GM18517 (cell line): Measurements from ENCODE around the gene CELF5.
"Not testable (repeated sequence)": the region's sequence is repeated elsewhere in the genome, so short reads cannot be mapped to it uniquely, and the experiment has no call there.

Experiments used
- ATAC-seq: cut with Tn5 transposase; IDR thresholded peaks from one replicate; pipeline ENCODE4 v1.9.1; 2021; ENCODE audit warnings: mild to moderate bottlenecking, moderate library complexity; ENCODE audit not compliant: unreplicated experiment

Gene CELF5

DNA sequence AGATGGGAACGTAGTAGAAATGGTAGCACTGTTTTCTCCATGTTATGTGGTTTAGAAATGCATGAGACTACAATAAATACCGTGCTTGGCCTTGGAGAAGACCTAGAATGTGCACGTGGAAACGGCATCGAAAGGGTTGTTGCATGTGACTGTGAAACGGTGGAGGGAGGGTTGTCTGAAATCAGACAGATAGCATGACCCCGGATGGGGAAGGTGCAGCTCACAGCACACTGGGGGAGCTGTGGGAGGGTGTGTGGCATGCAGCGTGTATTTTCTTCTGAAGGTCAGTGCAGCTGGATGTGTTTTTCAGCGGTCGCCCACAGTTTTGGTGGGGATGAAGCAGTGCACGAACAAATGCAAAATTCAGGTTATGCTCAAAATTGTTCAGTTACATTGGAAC lies 63.4 kb downstream of the CELF5 start:
- ATAC-seq, result no peak

DNA sequence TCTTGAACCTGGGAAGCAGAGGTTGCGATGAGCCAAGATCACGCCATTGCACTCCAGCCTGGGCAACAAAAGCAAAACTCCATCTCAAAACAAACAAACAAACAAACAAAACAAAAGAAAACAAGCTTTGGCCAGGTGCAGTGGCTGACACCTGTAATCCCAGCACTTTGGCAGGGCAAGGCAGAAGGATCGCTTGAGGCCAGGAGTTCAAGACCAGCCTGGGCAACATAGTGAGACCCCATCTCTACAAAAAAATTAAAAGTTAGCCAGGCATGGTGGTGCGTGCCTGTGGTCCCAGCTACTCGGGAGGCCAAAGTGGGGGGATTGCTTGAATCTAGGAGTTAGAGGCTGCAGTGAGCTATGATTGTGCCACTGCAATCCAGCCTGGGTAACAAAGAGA lies 64.0 kb downstream of the CELF5 start:
- not testable (repeated sequence) for ATAC-seq

DNA sequence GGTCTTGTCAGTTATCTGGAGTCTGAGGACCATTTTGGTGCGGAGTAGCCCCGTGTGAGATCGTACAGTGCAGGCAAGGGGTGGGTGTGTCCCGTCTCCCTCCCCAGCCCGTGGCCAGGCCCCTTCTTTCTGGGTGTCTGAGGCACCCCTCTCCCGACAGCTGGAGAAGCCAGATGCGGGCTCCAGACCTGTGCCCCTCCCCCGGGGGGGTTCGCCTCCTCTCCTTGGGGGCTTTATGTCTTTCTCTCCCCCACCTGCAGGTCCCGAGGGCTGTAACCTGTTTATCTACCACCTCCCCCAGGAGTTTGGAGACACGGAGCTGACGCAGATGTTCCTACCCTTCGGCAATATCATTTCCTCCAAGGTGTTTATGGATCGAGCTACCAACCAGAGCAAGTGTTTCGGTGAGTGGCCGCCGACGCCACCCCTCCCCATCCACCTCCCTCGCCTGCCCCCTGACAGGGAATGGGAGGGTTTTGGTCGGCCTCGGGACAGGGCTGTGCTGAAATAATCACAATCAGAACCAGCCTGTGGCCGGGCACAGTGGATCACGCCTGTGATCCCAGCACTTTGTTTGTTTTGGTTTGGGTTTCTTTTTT lies 65.6 kb downstream of the CELF5 start:
- ATAC-seq, result no peak

DNA sequence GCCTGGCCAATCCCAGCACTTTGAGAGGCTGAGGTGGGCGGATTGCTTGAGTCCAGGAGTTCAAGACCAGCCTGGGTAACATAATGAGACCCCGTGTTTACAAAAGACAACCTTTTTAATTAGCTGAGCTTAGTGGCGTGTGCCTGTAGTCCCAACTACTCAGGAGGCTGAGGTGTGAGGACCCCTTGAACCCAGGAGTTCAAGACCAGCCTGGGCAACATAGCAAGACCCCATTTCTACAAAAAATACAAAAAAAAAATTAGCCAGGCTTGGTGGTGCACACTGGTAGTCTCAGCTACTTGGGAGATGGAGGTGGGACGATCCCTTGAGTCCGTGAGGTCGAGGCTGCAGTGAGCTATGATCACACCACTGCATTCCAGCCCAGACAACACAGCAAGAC lies 66.4 kb downstream of the CELF5 start:
- not testable (repeated sequence) for ATAC-seq

DNA sequence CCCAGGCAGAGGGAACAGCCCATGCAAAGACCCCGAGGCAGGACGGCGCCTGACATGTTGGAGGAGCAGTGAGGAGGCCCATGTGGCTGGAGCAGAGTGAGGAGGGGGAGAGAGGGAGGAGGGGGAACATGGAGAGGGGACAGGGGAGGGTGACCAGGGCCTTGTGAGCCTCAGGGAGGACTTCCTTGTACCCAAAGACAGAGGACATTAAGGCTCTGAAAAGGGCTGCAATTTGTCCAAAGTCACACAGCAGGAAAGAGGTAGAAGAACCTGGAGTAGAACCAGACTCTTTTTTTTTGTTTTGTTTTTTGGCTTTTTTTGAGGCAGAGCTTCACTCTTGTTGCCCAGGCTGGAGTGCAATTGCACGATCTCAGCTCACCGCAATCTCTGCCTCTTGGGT lies 67.2 kb downstream of the CELF5 start:
- ATAC-seq, result no peak

DNA sequence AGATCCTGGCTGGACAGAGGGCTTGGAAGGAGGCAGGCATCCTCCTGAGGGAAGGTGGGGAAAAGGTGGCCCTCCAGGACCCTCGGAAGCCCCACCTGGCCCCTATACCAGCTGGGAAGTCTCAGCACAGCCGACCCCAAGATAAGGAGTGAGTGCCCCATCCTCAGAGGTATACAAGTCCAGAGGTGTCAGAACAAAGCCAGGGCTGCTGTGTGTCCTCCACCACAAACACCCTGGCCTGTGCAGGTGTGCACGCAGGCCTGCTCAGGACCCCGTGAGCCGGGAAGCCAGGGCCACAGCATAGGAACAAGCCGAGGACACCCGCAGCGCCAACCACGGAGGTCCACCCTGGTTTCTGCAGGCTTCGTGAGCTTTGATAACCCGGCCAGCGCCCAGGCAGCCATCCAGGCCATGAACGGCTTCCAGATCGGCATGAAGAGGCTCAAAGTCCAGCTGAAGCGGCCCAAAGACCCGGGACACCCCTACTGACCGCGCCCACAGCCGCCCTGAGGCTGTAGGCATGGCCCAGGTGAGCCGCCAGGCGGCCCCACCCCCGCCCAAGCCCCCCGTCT lies 68.6 kb downstream of the CELF5 start:
- ATAC-seq, result no peak

DNA sequence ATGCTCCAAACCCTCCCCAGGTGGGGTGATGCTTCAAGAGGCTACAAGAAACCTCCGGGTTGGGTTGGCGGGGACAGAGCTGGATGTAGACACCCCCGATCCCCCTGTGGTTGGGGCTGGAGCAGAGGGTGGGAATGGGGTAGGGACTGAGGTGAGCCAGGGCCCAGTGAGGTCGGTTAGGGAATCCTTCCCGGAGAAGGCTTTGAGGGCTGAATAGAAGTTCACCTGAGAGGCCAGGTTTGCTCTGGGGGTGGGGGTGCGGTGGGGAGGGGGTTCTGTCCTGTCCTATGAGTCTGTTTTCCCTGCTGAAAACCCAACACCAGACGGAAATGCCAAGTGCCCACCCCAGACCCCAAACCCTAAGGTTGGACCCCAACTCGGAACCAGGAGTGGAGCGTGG lies 69.1 kb downstream of the CELF5 start:
- ATAC-seq, result no peak

DNA sequence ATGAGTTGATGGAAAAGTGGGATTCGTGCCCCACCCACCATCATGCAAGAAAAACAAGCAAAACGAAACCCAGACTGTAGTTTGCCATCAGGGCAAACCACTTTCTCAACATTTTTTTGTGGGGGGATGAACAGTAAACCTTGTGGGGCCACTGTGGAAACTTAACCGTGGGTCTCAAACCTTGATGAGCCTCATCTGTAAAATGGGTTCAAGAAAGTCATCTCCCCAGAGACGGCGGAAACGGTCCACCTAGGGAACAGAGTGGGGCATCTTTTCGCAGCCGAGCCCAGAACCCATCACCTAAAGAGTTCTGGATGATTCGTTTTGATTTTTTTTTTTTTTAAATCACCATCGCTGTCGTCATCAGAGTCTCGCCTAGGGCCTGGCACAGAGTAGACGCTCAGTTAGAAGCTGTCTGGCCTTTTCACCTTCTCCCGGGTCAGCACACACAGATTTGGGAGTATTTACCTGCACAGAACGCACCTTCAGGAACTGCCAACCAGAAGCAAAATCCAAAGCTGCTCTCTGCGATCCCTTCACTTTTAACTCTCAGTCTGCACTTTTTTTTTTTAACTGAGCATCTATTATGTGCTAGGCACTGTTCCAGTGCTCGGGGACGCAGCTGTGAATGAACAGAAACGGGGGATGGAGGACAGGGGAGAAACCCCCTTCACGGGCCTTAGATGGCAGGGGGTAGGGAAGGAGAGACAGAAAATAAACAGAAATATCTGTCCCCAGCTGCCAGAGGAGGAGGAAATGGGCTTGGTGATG lies 69.8 kb downstream of the CELF5 start:
- no peak for ATAC-seq

DNA sequence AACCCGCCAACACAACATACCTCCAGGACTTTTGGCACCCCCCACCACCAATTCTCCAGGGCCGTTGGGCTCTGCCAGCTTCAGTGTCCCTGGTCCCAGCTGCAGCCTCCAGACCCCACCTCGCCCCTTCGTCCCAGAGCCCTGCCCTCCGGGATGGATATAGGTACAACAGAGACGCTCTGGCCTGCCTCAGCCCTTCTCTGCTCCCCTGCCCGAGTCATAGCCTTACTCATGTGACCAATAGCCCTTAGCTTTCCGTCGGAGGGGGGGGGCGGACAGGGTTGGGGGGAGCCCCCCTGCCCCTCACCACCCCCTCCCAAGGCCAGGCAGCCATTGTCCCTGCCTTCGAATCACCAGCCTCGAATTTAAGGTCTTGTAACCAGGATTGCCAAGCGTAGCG lies 71.1 kb downstream of the CELF5 start:
- ATAC-seq, result no peak

DNA sequence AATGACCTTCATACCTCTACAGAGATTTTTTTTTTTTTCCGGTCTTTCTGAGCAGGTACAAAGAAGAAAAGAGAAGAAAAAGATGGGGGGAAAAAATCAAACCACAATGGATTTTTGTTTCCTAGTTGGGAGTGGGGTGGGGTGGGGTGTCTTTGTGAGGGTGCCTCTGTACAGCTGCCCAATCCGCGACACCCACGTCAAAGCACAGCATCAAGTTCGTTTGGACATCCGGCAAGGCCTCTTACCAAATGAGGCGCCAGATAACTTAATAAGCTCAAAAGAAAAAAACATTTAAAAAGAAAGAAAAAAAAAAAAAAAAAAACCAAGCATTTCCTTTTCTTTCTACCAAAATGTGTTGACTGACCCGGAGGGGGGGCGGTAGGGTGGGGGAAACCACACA lies 71.6 kb downstream of the CELF5 start:
- no peak for ATAC-seq

DNA sequence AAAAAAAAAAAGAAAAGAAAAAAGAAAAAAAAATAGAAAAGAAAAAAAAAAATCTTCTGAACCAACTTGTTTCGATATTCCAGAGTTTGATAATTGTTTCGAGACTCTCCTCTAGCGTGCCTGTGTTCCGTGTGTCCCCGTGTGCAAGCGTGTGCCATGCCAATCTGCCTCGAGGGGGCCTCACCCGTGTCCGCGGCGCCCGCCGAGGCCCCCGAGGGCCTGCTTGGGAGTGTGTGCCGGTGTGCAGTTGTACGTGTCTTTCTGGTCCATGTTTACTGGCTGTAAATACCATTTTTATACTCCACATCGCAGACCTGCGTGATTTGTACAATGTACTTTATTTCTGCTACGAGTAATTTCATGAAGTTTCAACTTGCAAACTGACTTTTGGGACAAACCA lies 72.0 kb downstream of the CELF5 start:
- no peak for ATAC-seq

DNA sequence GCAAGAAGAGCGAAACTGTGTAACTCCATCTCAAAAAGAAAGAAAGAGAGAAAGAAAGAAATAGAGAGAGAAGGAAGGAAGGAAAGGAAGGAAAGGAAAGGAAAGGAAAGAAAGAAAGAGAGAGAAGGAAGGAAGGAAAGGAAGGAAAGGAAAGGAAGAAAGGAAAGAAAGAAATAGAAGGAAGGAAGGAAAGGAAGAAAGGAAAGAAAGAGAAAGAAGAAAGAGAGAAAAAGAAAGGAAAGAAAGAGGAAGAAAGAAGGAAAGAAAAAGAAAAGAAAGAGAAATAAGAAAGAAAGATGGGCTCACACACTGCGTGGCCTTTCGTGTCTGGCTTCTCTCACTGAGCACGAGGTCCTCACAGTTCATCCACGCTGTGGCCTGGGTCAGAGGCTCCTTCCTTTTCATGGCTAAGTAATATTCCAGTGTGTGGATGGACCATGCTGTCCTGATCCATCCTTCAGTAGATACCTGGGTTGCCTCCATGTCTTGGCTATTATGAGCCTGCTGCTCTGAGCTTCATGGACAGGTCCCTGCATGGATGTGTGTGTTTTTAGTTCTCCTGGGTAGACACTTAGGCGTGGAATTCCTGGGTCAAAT lies 74.5 kb downstream of the CELF5 start:
- ATAC-seq, result no peak

DNA sequence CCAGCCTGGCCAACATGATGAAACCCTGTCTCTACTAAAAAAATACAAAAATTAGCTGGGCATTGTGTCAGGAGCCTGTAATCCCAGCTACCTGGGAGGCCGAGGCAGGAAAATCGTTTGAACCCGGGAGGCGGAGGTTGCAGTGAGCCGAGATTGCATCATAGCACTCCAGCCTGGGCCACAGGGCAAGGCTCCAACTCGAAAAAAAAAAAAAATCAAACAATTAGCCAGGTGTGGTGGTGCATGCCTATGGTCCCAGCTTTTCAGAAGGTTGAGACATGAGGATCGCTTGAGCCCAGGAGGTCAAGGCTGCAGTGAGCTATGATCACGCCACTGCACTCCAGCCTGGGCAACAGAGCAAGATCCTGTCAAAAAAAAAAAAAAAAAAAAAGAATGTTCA lies 76.1 kb downstream of the CELF5 start:
- not testable (repeated sequence) for ATAC-seq

DNA sequence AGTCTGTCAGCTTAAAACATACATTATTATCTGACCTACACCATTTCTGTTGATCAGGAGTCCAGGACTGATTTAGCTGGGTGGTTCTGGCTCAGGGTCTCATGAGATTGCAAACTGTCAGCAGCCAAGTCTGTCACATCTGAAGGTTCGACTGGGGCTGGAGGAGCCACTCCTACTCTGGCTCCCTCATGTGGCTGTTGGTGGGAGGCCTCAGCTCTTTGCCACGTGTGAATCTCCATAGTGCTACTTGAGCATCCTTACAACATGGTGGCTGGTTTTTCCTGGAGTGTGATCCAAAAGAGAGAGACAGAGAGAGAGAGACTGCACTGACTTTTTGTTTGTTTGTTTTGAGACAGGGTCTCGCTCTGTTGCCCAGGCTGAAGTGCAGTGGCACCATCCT lies 78.3 kb downstream of the CELF5 start:
- no peak for ATAC-seq

DNA sequence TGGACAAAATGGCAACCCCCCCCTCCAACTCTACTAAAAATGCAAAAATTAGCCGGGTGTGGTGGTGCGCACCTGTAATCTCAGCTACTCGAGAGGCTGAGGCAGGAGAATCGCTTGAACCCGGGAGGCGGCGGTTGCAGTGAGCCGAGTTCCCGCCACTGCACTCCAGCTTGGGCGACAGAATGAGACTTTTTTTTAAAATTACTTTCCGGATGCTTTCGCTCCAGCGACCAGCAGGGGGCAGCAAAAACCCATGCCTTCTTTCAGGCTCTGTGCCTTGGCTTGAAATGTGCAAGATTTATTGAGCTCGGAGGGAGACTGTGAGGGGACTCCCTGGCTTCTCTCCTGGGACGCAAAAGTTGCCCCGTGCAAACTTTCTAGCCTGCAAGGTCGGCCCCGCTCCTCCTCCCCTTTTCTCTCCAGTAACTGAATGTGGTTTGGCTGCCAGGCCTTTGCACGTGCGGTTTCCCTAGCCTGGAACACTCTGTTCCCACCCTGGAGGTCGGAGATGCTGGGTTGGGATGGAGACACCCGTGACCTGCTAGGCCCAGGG lies 80.5 kb downstream of the CELF5 start:
- no peak for ATAC-seq

DNA sequence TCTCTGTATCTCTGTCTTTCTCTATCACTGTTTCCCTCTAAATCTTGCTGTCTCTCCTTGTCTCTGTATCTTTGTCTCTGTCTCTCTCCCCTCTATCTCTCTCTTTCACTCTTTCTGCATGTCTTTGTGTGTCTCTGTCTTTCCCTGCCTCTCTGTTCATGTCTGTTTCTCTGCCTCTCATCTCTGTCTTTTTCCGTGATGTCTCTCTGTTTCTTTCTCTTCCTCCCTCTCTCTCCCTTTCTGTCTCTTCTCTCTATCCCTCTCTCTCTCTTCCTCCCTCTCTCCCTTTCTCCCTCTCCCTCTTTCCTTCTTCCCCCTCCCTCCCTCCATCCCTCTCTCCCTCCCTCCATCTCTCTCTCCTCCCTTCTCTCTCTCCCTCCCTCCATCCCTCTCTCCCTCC lies 85.3 kb downstream of the CELF5 start:
- no peak for ATAC-seq

DNA sequence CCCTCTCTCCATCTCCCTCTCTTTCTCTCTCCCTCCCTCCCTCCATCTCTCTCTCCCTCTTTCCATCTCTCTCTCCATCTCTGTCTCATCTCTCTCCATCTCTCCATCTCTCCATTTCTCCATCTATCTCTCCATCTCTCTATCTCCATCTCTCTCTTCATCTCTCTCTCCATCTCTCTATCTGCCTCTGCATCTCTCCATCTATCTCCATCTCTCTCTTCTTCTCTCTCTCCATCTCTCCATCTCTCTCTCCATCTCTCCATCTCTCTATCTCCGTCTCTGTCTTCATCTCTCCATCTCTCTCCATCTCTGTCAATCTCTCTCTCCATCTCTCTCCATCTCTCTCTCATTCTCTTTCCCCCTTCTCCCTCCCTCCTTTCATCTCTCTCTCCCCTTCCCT lies 85.8 kb downstream of the CELF5 start:
- ATAC-seq, result no peak

DNA sequence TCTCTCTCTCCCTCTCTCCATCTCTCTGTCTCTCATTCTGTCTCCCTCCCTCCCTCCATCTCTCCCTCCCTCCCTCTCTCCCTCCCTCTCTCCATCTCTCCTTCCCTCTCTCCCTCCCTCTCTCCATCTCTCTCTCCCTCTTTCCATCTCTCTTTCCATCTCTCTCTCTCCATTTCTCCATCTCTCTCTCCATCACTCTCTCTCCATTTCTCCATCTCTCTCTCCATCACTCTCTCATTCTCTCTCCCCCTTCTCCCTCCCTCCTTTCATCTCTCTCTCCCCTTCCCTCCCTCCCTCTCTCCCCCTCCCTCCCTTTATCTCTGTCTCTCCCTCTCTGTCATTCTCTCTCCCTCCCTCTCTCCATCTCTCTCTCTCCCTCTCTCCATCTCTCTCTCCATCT lies 86.2 kb downstream of the CELF5 start:
- no peak for ATAC-seq

DNA sequence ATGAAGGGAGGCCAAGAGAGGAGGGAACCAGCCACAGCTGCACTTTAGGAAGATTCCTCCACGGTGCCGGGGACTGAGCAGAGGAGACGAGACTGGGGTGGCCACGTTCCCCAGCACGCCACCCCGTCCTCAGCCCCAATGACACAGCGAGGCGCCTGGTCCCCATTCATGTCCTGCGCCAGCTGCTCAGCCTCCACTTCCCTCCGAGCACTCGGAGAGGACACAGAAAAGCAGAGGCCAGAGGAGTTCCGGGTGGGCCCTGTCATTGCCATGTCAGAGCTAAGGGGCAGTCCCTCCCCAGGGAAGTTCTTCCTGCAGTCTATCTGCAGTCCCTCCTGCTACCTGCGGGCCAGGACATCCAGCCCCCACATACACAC lies 88.7 kb downstream of the CELF5 start:
- ATAC-seq, result no peak

DNA sequence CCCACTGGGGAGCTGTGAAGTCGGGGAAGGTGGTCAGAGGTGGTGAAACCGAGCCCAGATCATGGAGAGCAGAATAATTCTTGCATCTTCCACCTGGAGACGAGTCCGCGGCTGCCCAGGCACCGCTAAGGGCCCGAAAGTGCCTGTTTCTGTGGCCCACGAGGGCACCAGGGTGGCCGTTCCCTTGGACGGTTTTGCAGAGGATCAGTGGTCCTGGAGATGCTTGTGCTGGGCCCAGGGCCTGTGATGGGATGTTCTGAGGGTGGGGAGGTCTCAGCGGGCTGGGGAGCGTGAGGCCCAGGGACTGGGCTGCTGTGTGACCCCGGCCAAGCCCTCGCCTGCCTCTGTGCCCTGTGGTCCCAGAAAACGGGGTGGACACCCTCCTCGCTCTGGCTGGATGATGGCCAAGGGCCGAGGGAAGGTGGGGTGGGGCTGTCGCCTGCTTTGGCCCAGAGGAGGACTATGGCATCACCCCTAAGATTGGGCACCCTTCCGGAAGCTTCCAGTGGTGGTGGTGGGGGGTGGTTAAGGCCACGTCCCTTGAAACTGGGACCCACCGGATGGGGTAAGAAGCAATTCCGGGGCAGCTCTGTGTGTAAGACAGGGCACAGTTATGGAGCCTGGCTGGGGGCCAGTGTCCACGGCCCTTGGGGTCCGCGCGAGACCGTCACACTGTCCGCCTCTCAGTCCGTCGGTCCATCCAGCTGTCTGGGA lies 90.7 kb downstream of the CELF5 start:
- ATAC-seq, result no peak

DNA sequence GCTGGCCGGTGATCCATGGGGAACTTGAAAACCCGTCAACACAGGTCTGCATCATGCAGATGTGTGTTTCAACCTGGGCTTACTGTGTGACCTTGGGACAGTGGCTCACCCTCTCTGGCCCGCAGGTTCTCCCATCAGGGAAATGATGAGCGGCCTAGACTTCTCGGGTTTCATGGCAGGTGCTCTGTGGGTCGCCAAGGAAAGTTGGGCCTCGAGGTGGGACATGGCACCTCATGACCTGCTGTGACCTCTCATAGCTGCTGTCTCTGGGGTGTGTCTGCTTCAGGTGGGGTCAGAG lies 91.2 kb downstream of the CELF5 start:
- no peak for ATAC-seq
